HG02763 (cell line): ENCODE measurements around the gene CLEC1A.

Experiments used
- ATAC-seq: cut with Tn5 transposase; IDR thresholded peaks from one replicate; pipeline ENCODE4 v1.9.1; 2021; ENCODE audit warnings: mild to moderate bottlenecking, moderate library complexity; ENCODE audit not compliant: unreplicated experiment

Gene CLEC1A

GRCh38 chr12:10101648-10102220 is 2.9 kb upstream of the CLEC1A start:
- ATAC-seq, result no peak

GRCh38 chr12:10101042-10101579 is 2.3 kb upstream of the CLEC1A start:
- ATAC-seq, result no peak

- no peak for ATAC-seq
These were observed 1.3 kb downstream of the CLEC1A start for GRCh38 chr12:10097521-10097920.

- no peak for ATAC-seq
These were observed 2.8 kb downstream of the CLEC1A start for GRCh38 chr12:10095971-10096370.

GRCh38 chr12:10094646-10095395 is 4.0 kb downstream of the CLEC1A start:
- no peak for ATAC-seq

GRCh38 chr12:10088955-10089900 is 9.6 kb downstream of the CLEC1A start:
- no peak for ATAC-seq

- ATAC-seq, result no peak
These were observed 10.8 kb downstream of the CLEC1A start for GRCh38 chr12:10088031-10088430.

GRCh38 chr12:10086387-10086786 is 12.4 kb downstream of the CLEC1A start:
- ATAC-seq, result no peak

- no peak for ATAC-seq
These were observed 14.1 kb downstream of the CLEC1A start for GRCh38 chr12:10084733-10085132.

- ATAC-seq, result no peak
These were observed 16.5 kb downstream of the CLEC1A start for GRCh38 chr12:10082117-10082874.

GRCh38 chr12:10075451-10075850 is 23.3 kb downstream of the CLEC1A start:
- ATAC-seq, result no peak

GRCh38 chr12:10073261-10073660 is 25.5 kb downstream of the CLEC1A start:
- ATAC-seq, result no peak

- no peak for ATAC-seq
These were observed 26.7 kb downstream of the CLEC1A start for GRCh38 chr12:10072131-10072530.

- ATAC-seq, result no peak
These were observed 28.4 kb downstream of the CLEC1A start for GRCh38 chr12:10070380-10070779.

- ATAC-seq, result no peak
These were observed 28.8 kb downstream of the CLEC1A start for GRCh38 chr12:10069976-10070375.

GRCh38 chr12:10069099-10069498 is 29.7 kb downstream of the CLEC1A start:
- ATAC-seq, result no peak

GRCh38 chr12:10068644-10069043 is 30.1 kb downstream of the CLEC1A start:
- ATAC-seq, result no peak

GRCh38 chr12:10067942-10068341 is 30.8 kb downstream of the CLEC1A start:
- ATAC-seq, result no peak

GRCh38 chr12:10067264-10067663 is 31.5 kb downstream of the CLEC1A start:
- ATAC-seq, result no peak

- no peak for ATAC-seq
These were observed 33.5 kb downstream of the CLEC1A start for GRCh38 chr12:10065241-10065640.

GRCh38 chr12:10058387-10058786 is 40.4 kb downstream of the CLEC1A start:
- no peak for ATAC-seq
